GM12878 (cell line): ENCODE results near the gene CCER1. TPM values are rescaled to one million over a fixed set of nuclear protein-coding genes. Genes with fewer than 3 reads are reported as not detected.

Source experiments
- ATAC-seq: fragments of 200-7000 bp; cut with Tn5 transposase; 3 replicates; pipeline ENCODE4 v1.9.1; 2020; ENCODE audit warnings: mild to moderate bottlenecking, moderate library complexity
- BruUV-seq: library from RNA; stranded (reverse); fragments of 400-500 nt; replicated peaks from 2 replicates; lab custom pipeline; 2021; lab: Mats Ljungman, UMichigan
- CTCF ChIA-PET: fragments of 300-600 bp; sonication (Branson Sonifier 250); formaldehyde crosslinking; extraction: SDS; loops from one replicate; lab custom pipeline; 2021; ENCODE audit warnings: inconsistent platforms; lab: Yijun Ruan, JAX
- POLR2A ChIA-PET: fragments of 350-600 bp; formaldehyde crosslinking; extraction: SDS; loops from one replicate; lab custom pipeline; 2021; ENCODE audit warnings: inconsistent platforms; lab: Charles Lee
- RAD21 ChIA-PET: fragments of 300-600 bp; sonication (Branson Sonifier 250); formaldehyde crosslinking; loops from one replicate; lab custom pipeline; 2023; ENCODE audit warnings: antibody characterized with exemption; ENCODE audit not compliant: unreplicated experiment; lab: Charles Lee
- SMC1A ChIA-PET: fragments of 300-600 bp; sonication (Branson Sonifier 250); formaldehyde crosslinking; loops from one replicate; lab custom pipeline; 2023; ENCODE audit not compliant: unreplicated experiment, uncharacterized antibody; lab: Charles Lee
- DNase-seq: peaks from one replicate; pipeline ENCODE4 v3.0.0-alpha.2; 2011; ENCODE audit warnings: low read depth, low spot score
- FAIRE-seq: peaks from 3 replicates; lab custom pipeline; 2011; peaks lifted over from hg19 to GRCh38; lab: Jason Lieb, UNC
- H2AFZ ChIP-seq: 2 replicates; pipeline ENCODE4 v1.6.0; 2011; ENCODE audit warnings: low read depth, low read length, control low read depth; ENCODE audit not compliant: control insufficient read depth
- H3K27ac ChIP-seq: 2 replicates; pipeline ENCODE4 v1.5.1; 2011; ENCODE audit warnings: control low read depth; ENCODE audit not compliant: control insufficient read depth, insufficient read depth
- H3K27me3 ChIP-seq, 2 experiments: replicated peaks in 1 of 2; 2 replicates each; pipeline versions ENCODE4 v1.6.0 to v1.6.1; 2011; ENCODE audit warnings: low read length in 1 of 2; ENCODE audit not compliant: control insufficient read depth in 2 of 2, insufficient read depth in 2 of 2
- H3K36me3 ChIP-seq, 2 experiments: 2 replicates each; pipeline ENCODE4 v1.5.1; 2011; ENCODE audit warnings: low read length in 1 of 2; ENCODE audit not compliant: control insufficient read depth in 2 of 2, insufficient read depth in 2 of 2
- H3K4me1 ChIP-seq: 2 replicates; pipeline ENCODE4 v1.6.1; 2011; ENCODE audit warnings: mild to moderate bottlenecking, low read length, moderate library complexity, mixed read lengths; ENCODE audit not compliant: control insufficient read depth, insufficient read depth
- H3K4me2 ChIP-seq: 2 replicates; pipeline ENCODE4 v1.6.0; 2011; ENCODE audit warnings: control low read depth; ENCODE audit not compliant: control insufficient read depth, insufficient read depth
- H3K4me3 ChIP-seq: fragments of 200-600 bp; sonication (generic); 2 replicates; pipeline ENCODE4 v1.5.1; 2016
- H3K79me2 ChIP-seq: 2 replicates; pipeline ENCODE4 v1.6.0; 2011; ENCODE audit warnings: low read length; ENCODE audit not compliant: control insufficient read depth, insufficient read depth
- H3K9ac ChIP-seq: 2 replicates; pipeline ENCODE4 v1.8.0; 2011; ENCODE audit warnings: low read length, control low read depth, mixed read lengths; ENCODE audit not compliant: control insufficient read depth, insufficient read depth
- H3K9me3 ChIP-seq: replicated peaks from 3 replicates; pipeline ENCODE4 v1.5.1; 2011; ENCODE audit warnings: mild to moderate bottlenecking, low read length; ENCODE audit not compliant: control insufficient read depth, insufficient read depth
- H4K20me1 ChIP-seq: 2 replicates; pipeline ENCODE4 v1.6.0; 2011; ENCODE audit not compliant: control insufficient read depth, insufficient read depth
- BHLHE40 ChIP-seq, 2 experiments: fragments of 450-650 bp in 1 of 2; IDR thresholded peaks; 2 replicates each; pipeline ENCODE4 v1.6.1; 2011 to 2017; ENCODE audit warnings: low read depth in 2 of 2, borderline replicate concordance in 1 of 2, improper control_type of control experiment in 1 of 2, low read length in 1 of 2, mild to moderate bottlenecking in 1 of 2
- CEBPB ChIP-seq, 2 experiments: fragments of 150-350 bp in 1 of 2; IDR thresholded peaks; 2 replicates each; pipeline ENCODE4 v1.6.1; 2012 to 2014; ENCODE audit warnings: low read depth in 2 of 2, low read length in 2 of 2, borderline replicate concordance in 1 of 2, inconsistent platforms in 1 of 2
- FOXK2 ChIP-seq: fragments of 450-650 bp; IDR thresholded peaks from 2 replicates; pipeline ENCODE4 v1.6.1; 2017; ENCODE audit warnings: mild to moderate bottlenecking, moderate library complexity
- IRF5 ChIP-seq: fragments of 450-650 bp; IDR thresholded peaks from 2 replicates; pipeline ENCODE4 v1.6.1; 2017; ENCODE audit warnings: borderline replicate concordance
- LARP7 ChIP-seq: fragments of 450-650 bp; IDR thresholded peaks from 2 replicates; pipeline ENCODE4 v1.6.1; 2017; ENCODE audit warnings: mild to moderate bottlenecking
- NBN ChIP-seq: fragments of 450-650 bp; IDR thresholded peaks from 2 replicates; pipeline ENCODE4 v1.6.1; 2016
- NR2F1 ChIP-seq: fragments of 450-650 bp; conservative IDR thresholded peaks from 2 replicates; pipeline ENCODE4 v1.6.1; 2017; ENCODE audit warnings: mild to moderate bottlenecking
- POLR2A ChIP-seq: IDR thresholded peaks from 2 replicates; pipeline ENCODE4 v1.6.1; 2011; ENCODE audit warnings: low read depth, mild to moderate bottlenecking, low read length
- TCF3 ChIP-seq: IDR thresholded peaks from 2 replicates; pipeline ENCODE4 v1.6.1; 2012; ENCODE audit warnings: low read depth, mild to moderate bottlenecking, low read length, borderline replicate concordance; ENCODE audit not compliant: insufficient read depth
- ZBED1 ChIP-seq: IDR thresholded peaks from 2 replicates; pipeline ENCODE4 v1.6.1; 2016; ENCODE audit warnings: borderline replicate concordance
- ZNF592 ChIP-seq: fragments of 450-650 bp; IDR thresholded peaks from 2 replicates; pipeline ENCODE4 v1.6.1; 2017; ENCODE audit warnings: mild to moderate bottlenecking, moderate library complexity
- ZNF687 ChIP-seq: fragments of 450-650 bp; IDR thresholded peaks from 2 replicates; pipeline ENCODE4 v1.6.1; 2017; ENCODE audit warnings: mild to moderate bottlenecking, moderate library complexity
- in situ Hi-C: fragments of 300-500 bp; cut with MboI; formaldehyde crosslinking; loops from 9 replicates; pipeline ENCODE4 v1.14.3; 2018; ENCODE audit warnings: mixed read lengths
- intact Hi-C: fragments of 100-400 bp; cut with micrococcal nuclease; formaldehyde crosslinking; loops from one replicate; pipeline ENCODE4 v1.14.2; 2022; ENCODE audit not compliant: unreplicated experiment
- polyA plus RNA-seq, 11 experiments: library from polyadenylated mRNA; depleted of rRNA in 4 of 11; unstranded in 6 of 11; stranded (reverse) in 5 of 11; fragments of >200 nt; fragmentation: Nextera tagmentation in 4 of 11; fragmentation: Illumina TruSeq in 1 of 11; extraction: Ambion mirVana in 4 of 11; extraction: Trizol in 1 of 11; gene quantifications; 1 replicate in 1 of 11; 2 replicates in 10 of 11; pipeline versions ENCODE4 v1.2.1 to v1.2.3, GENCODE V29; 2011 to 2016; ENCODE audit warnings: inconsistent platforms in 2 of 11, missing spikeins in 2 of 11, low read depth in 1 of 11
- total RNA-seq, 4 experiments: library from RNA; depleted of rRNA in 3 of 4; stranded (reverse); fragments of >200 nt in 3 of 4; fragmentation: Illumina TruSeq in 1 of 4; extraction: Trizol in 1 of 4; gene quantifications; 2 replicates each; pipeline versions ENCODE4 v1.2.1 to v1.2.3, GENCODE V29; 2013 to 2021
- TF ChIP-seq, protein P1 (sequence below): IDR thresholded peaks from 2 replicates; pipeline ENCODE4 v1.6.1; 2012; ENCODE audit warnings: low read depth, low read length, improper control_type of control experiment

Gene CCER1
- total and polyA plus RNA-seq, 10 of the 15 experiments (the other 5 are each of a cell fraction or from before 2014, with no cell fraction given) = 0.01 TPM; not detected in 9

DNA sequence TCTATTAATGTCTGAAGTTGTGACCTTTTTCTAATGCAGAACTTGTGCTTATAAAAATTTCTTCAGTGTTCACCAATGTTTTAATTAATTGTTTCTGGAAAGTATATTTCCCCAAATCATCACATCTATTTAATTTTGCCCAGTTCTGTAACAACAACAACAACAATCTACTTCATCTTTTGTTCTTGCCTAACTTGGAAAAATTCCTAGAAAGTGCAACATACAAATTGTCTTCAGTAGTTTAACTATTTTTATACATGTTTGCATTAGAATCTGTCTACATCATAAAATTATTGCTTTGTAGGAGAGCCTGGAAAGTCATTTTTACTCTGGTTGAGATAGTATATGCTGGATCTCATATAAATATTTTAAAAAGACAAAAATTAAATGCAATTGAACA is 38.5 kb downstream of the CCER1 start:
- no peak overlapping the region for H3K27ac ChIP-seq
- SMC1A ChIA-PET = no interaction called here
- TF ChIP-seq POLR2A (no peak), ZNF592 (no peak), BHLHE40 (IDR thresholded peaks at IDR 0.05; ENCODE audit: borderline replicate concordance in 1 of 2, low read depth in 2 of 2, low read length in 1 of 2) (no peak), NBN (no peak), IRF5 (no peak), CEBPB (IDR thresholded peaks at IDR 0.05; ENCODE audit: borderline replicate concordance in 1 of 2, low read depth in 2 of 2, low read length in 2 of 2) (no peak), FOXK2 (no peak), NR2F1 (no peak), LARP7 (no peak), ZNF687 (no peak), ZBED1 (no peak), TCF3 (no peak)
- TF ChIP-seq, protein P1, sequence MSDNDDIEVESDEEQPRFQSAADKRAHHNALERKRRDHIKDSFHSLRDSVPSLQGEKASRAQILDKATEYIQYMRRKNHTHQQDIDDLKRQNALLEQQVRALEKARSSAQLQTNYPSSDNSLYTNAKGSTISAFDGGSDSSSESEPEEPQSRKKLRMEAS = no peak
- no peak overlapping the region for H3K9ac ChIP-seq
- CTCF ChIA-PET = no interaction called here
- no peak overlapping the region for H3K4me2 ChIP-seq
- ATAC-seq = no peak
- POLR2A ChIA-PET = no interaction called here
- no peaks in the 10 kb centered on the region for H3K9me3 ChIP-seq
- H3K36me3 ChIP-seq = no peaks in the 10 kb centered on the region
- H4K20me1 ChIP-seq = no peaks in the 10 kb centered on the region
- FAIRE-seq = no peak
- BruUV-seq = no TSS peak
- DNase-seq = no peak
- RAD21 ChIA-PET = no interaction called here
- no peak overlapping the region for H3K4me3 ChIP-seq
- intact Hi-C loops = no loop called here
- no peaks in the 10 kb centered on the region for H3K27me3 ChIP-seq
- no peaks in the 10 kb centered on the region for H3K79me2 ChIP-seq
- in situ Hi-C loops = no loop called here
- H3K4me1 ChIP-seq = no peaks in the 10 kb centered on the region
- H2AFZ ChIP-seq = no peak overlapping the region
